ENCODE measurements around the gene PSG6. TPM values are rescaled to one million over a fixed set of nuclear protein-coding genes. Genes with fewer than 3 reads are reported as not detected.
"Not testable (repeated sequence)": the region's sequence is repeated elsewhere in the genome, so short reads cannot be mapped to it uniquely, and the experiment has no call there.

PSG6 gene
- total and polyA plus RNA-seq, 2 of the 8 experiments (the other 6 are each of a cell fraction or from before 2014, with no cell fraction given): not detected

DNA sequence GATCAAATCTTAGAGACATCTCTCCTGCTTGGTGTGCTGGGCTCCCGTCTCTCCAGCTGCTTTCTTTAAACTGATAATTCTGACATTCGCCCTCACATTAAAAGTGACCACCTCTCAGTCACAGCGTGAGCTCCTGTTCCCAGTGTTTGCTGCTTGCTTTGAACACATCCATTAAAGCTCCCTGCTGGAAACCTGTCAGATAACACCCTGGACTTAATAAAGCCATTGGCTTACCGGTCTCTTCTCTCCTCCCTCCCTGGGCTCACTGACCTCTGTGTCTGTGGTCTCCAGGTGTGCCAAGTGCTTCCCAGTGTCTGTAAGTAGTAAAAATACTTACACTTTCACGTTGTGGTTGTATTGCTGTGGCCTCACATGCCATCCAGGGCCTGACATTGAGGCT, 35.7 kb downstream of the PSG6 start:
- H3K36me3 ChIP-seq (ENCODE audit: control insufficient read depth in 2 of 4, insufficient read depth in 4 of 4, low read length in 3 of 4); POLR2A ChIA-PET (ENCODE audit: partially characterized antibody); H2BK15ac ChIP-seq (ENCODE audit: low read length); H2AK5ac ChIP-seq (ENCODE audit: low read depth, low read length); H4K20me1 ChIP-seq (replicated peaks in 1 of 2; ENCODE audit: control insufficient read depth in 1 of 2, insufficient read depth in 2 of 2, low read length in 2 of 2); H2BK5ac ChIP-seq (ENCODE audit: low read depth, low read length); H3K56ac ChIP-seq (replicated peaks; ENCODE audit: insufficient read length, low read depth, low read length); DNase-seq (ENCODE audit: low read depth in 1 of 2, low spot score in 2 of 2); H2BK120ac ChIP-seq (replicated peaks; ENCODE audit: low read depth, low read length); H4K5ac ChIP-seq (ENCODE audit: insufficient read length, low read depth, low read length); H3K9ac ChIP-seq (replicated peaks in 1 of 4; ENCODE audit: extremely low read depth in 1 of 4, low read depth in 3 of 4, low read length in 3 of 4); H3K4ac ChIP-seq (replicated peaks; ENCODE audit: insufficient read length, low read depth, low read length); H3K27me3 ChIP-seq (replicated peaks in 1 of 4; ENCODE audit: control insufficient read depth in 3 of 4, extremely low read depth in 1 of 4, insufficient read depth in 3 of 4, low read length in 3 of 4); CTCF ChIA-PET (ENCODE audit: partially characterized antibody); H3K79me2 ChIP-seq (ENCODE audit: control insufficient read depth in 1 of 2, insufficient read depth in 2 of 2, low read length in 2 of 2); H4K91ac ChIP-seq (replicated peaks; ENCODE audit: insufficient read length, low read length); H2AFZ ChIP-seq (ENCODE audit: low read length); H3K14ac ChIP-seq (ENCODE audit: insufficient read length); H2BK12ac ChIP-seq (ENCODE audit: low read depth, low read length); H4K8ac ChIP-seq (ENCODE audit: extremely low read depth, insufficient read depth, low read length); FAIRE-seq; H3K23ac ChIP-seq (ENCODE audit: insufficient read length); H3K4me3 ChIP-seq (ENCODE audit: extremely low read depth in 1 of 4, insufficient read depth in 2 of 4, low read depth in 3 of 4, low read length in 4 of 4); H3K27ac ChIP-seq (ENCODE audit: low read depth, low read length); H3K79me1 ChIP-seq (ENCODE audit: low read depth, low read length); H3K4me1 ChIP-seq (replicated peaks in 1 of 4; ENCODE audit: control insufficient read depth in 3 of 4, insufficient read depth in 4 of 4, low read length in 3 of 4); H3K23me2 ChIP-seq (ENCODE audit: low read depth, low read length); H3K4me2 ChIP-seq (ENCODE audit: insufficient read depth in 1 of 2, low read depth in 2 of 2, low read length in 2 of 2); H2BK20ac ChIP-seq (ENCODE audit: low read length); H3K18ac ChIP-seq (ENCODE audit: extremely low read depth, low read length): not testable (repeated sequence)
- 70% methylated on average over 4 of the region's 5 CpGs; no CpG with 5 or more reads in 1 of the 2 experiments for WGBS, 2 experiments (ENCODE audit: extremely low coverage in 1 of 2, insufficient coverage in 1 of 2, insufficient read length in 1 of 2, insufficient replicate concordance in 2 of 2, low coverage in 1 of 2, low lambda C conversion rate in 2 of 2, missing lambda C conversion rate in 1 of 2)
- H3K9me3 ChIP-seq (ENCODE audit: insufficient read depth in 2 of 2, low read depth in 1 of 2, low read length in 1 of 2): peaks cover 14 to 50% of the 10 kb centered on the region in 2 experiments; a peak in 3 of 4 replicates

Data from H1 (cell line).